Mononuclear cell (primary cell): Measurements from ENCODE around the gene MAPT. TPM values are rescaled to one million over a fixed set of nuclear protein-coding genes. Genes with fewer than 3 reads are reported as not detected.
"Not testable (repeated sequence)": the region's sequence is repeated elsewhere in the genome, so short reads cannot be mapped to it uniquely, and the experiment has no call there.

Source experiments
- H3K27me3 ChIP-seq: 2 replicates; pipeline ENCODE4 v1.6.0; 2011; ENCODE audit warnings: low read length, control low read depth; ENCODE audit not compliant: insufficient read depth
- H3K4me1 ChIP-seq: 2 replicates; pipeline ENCODE4 v1.5.1; 2011; ENCODE audit warnings: mild to moderate bottlenecking, low read length, control low read depth; ENCODE audit not compliant: insufficient read depth
- H3K4me3 ChIP-seq: 2 replicates; pipeline ENCODE4 v1.5.1; 2011; ENCODE audit warnings: mild to moderate bottlenecking, low read length, moderate library complexity
- H3K9me3 ChIP-seq: 2 replicates; pipeline ENCODE4 v1.5.1; 2011; ENCODE audit warnings: low read depth, mild to moderate bottlenecking, control low read depth, low read length
- total RNA-seq: library from RNA; depleted of rRNA; stranded (reverse); fragments of >200 nt; gene quantifications from one replicate; pipeline ENCODE4 v1.2.3, GENCODE V29; 2012

Gene MAPT
- total RNA-seq, 1 donor: 0.10 TPM

- Histone ChIP-seq H3K4me1 (peaks cover 3% of the 10 kb centered on the region), H3K9me3 (no peaks in the 10 kb centered on the region), H3K4me3 (no peak overlapping the region), H3K27me3 (peaks cover 3% of the 10 kb centered on the region)
Observed at GRCh38 chr17:45851873-45852272, 42.5 kb upstream of the MAPT start.

- peaks cover 3% of the 10 kb centered on the region for H3K4me1 ChIP-seq
- no peaks in the 10 kb centered on the region for H3K9me3 ChIP-seq
- peaks cover 3% of the 10 kb centered on the region for H3K27me3 ChIP-seq
- H3K4me3 ChIP-seq: no peak overlapping the region
Observed at GRCh38 chr17:45852535-45853297, 41.6 kb upstream of the MAPT start.

DNA sequence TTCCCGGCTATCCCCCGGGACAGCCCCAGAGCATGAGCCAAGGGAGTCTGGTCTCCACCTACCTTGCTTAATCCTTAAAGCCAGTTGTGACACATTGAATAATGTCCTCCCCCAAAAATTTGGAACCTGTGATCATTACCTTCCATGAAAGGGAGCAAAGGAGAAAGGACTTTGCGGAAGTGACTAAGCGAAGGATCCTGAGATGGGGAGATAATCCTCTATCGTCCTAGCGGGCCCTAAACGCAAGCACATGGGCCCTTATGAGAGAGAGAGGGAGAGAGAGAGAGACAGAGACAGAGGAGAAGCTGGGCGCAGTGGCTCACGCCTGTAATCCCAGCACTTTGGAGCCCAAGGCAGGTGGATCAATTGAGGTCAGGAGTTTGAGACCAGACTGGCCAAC, 40.1 kb upstream of the MAPT start:
- H3K4me3 ChIP-seq: no peak overlapping the region
- peaks cover 3% of the 10 kb centered on the region for H3K27me3 ChIP-seq
- no peaks in the 10 kb centered on the region for H3K9me3 ChIP-seq
- H3K4me1 ChIP-seq: peaks cover 3% of the 10 kb centered on the region

- H3K4me3 ChIP-seq: no peak overlapping the region
- peaks cover 3% of the 10 kb centered on the region for H3K27me3 ChIP-seq
- H3K4me1 ChIP-seq: peaks cover 3% of the 10 kb centered on the region
- H3K9me3 ChIP-seq: no peaks in the 10 kb centered on the region
Observed at GRCh38 chr17:45855691-45856336, 38.5 kb upstream of the MAPT start.

- Histone ChIP-seq H3K4me3 (no peak overlapping the region), H3K27me3 (peaks cover 2% of the 10 kb centered on the region), H3K4me1 (no peaks in the 10 kb centered on the region), H3K9me3 (no peaks in the 10 kb centered on the region)
Observed at GRCh38 chr17:45857977-45858708, 36.2 kb upstream of the MAPT start.

DNA sequence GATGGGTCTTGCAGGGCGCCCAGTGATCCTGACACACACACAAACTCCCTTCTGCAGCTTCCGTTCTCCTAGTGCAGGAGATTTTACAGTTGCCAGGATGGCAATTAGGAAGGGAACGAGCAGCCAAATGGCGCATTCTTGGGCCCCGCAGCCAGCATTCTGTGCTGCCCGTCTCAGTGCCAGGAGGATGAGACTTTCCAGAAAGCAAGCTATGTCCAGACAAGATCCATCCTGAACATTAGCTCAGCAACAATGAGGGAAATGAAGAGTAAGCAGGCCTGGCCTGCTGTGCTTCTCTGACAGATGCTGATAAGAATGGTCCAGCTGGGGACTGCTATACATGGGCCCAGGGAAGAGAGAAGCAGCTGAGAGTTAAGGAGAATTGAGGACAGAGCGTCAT, 33.2 kb upstream of the MAPT start:
- Histone ChIP-seq H3K9me3 (no peaks in the 10 kb centered on the region), H3K4me3 (no peak overlapping the region), H3K4me1 (no peaks in the 10 kb centered on the region), H3K27me3 (peaks cover 2% of the 10 kb centered on the region)

DNA sequence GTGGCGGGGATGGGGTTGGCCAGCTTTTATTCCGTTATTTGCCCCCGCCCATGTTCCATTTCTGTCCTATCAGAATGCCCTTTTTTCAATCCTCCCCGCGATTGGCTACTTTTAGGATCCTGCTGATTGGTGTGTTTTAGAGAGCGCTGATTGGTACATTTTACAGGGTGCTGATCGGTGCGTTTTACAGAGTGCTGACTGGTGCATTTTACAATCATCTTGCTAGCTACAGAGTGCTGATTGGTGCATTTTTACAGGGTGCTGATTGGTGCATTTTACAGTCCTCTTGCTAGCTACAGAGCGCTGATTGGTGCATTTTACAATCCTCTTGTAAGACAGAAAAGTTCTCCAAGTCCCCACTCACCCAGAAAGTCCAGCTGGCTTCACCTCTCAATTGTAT, 32.2 kb upstream of the MAPT start:
- H3K9me3 ChIP-seq, H3K4me3 ChIP-seq, H3K4me1 ChIP-seq, H3K27me3 ChIP-seq: not testable (repeated sequence)

DNA sequence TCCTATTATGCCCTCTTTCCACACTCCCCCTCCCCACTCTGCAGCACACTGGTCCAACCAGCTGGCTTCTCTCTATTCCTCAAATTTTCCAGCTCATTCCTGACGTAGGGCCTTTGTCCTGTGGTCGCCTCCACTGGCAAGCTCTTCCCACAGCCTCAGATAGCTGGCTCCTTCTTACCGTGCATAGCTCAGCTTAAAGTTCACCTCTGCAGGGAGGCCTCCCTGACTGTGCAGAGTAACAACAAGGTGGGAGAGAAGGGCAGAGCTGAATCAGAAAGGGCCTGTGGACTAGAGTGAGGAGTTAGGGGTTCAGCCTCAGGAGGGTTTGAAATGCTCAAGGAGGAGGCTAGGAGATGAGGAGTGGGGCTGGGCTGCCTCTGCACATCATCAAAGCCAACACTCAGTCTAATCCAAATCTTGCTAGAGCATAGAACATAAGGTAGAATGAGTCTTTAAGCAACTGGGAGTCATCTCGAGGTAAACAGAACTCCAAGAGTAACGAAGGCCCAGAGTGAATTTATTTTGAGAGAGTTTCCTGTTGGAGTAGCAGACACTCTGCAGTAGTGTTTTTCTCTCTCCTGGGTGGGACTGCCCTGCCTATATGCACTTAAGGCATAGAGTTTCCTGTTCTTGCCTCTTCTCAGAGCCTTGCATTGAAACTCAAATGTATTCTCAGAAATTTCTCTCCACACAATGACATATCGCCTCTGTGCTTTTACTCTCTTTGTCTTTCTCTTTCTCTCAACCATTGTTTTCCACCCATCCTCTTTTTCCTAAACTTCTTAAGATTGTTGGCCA, 30.3 kb upstream of the MAPT start:
- H3K9me3 ChIP-seq: no peaks in the 10 kb centered on the region
- H3K4me3 ChIP-seq: no peak overlapping the region
- no peaks in the 10 kb centered on the region for H3K4me1 ChIP-seq
- peaks cover 2% of the 10 kb centered on the region for H3K27me3 ChIP-seq

DNA sequence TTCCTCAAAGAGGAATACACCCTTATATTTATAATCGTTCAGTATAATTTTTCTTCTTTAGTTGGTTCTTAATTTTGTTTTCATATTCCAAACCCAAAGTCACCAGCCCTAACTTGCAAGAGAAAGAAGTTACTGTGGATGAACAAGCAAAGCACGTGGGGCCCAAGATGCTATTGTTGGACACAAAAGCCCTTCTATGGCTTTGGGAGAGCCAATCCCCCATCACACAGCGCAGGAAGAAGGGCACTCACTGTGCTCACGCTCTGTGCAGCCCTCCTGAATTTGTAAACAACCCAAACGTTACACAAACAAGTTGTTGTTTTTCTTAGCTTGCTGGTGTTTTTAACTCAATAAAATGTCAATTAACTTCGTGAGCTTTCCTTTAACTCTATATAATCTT, 27.2 kb upstream of the MAPT start:
- no peaks in the 10 kb centered on the region for H3K9me3 ChIP-seq
- peaks cover 2% of the 10 kb centered on the region for H3K27me3 ChIP-seq
- H3K4me1 ChIP-seq: no peaks in the 10 kb centered on the region
- no peak overlapping the region for H3K4me3 ChIP-seq

GRCh38 chr17:45867702-45868101, 26.7 kb upstream of the MAPT start:
- peaks cover 2% of the 10 kb centered on the region for H3K27me3 ChIP-seq
- no peaks in the 10 kb centered on the region for H3K9me3 ChIP-seq
- H3K4me3 ChIP-seq: no peak overlapping the region
- no peaks in the 10 kb centered on the region for H3K4me1 ChIP-seq

DNA sequence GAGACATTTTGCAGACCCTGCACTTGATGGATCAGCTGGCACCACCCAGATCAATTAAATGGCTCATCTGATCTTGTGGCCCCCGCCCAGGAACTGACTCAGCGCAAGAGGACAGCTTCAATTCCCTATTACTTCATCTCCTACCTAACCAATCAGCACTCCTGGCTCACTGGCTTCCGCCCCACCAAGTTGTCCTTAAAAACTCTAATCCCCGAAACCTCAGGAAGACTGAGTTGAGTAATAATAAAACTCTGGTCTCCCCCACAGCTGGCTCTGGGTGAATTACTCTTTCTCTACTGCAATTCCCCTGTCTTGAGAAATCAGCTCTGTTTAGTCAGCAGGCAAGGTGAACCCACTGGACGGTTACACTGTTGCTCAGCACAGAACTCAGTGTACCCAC, 26.1 kb upstream of the MAPT start:
- H3K4me1 ChIP-seq: no peaks in the 10 kb centered on the region
- H3K27me3 ChIP-seq: no peaks in the 10 kb centered on the region
- no peaks in the 10 kb centered on the region for H3K9me3 ChIP-seq
- no peak overlapping the region for H3K4me3 ChIP-seq

GRCh38 chr17:45869676-45870341, 24.5 kb upstream of the MAPT start:
- Histone ChIP-seq H3K4me1 (no peaks in the 10 kb centered on the region), H3K9me3 (no peaks in the 10 kb centered on the region), H3K4me3 (no peak overlapping the region), H3K27me3 (no peaks in the 10 kb centered on the region)

DNA sequence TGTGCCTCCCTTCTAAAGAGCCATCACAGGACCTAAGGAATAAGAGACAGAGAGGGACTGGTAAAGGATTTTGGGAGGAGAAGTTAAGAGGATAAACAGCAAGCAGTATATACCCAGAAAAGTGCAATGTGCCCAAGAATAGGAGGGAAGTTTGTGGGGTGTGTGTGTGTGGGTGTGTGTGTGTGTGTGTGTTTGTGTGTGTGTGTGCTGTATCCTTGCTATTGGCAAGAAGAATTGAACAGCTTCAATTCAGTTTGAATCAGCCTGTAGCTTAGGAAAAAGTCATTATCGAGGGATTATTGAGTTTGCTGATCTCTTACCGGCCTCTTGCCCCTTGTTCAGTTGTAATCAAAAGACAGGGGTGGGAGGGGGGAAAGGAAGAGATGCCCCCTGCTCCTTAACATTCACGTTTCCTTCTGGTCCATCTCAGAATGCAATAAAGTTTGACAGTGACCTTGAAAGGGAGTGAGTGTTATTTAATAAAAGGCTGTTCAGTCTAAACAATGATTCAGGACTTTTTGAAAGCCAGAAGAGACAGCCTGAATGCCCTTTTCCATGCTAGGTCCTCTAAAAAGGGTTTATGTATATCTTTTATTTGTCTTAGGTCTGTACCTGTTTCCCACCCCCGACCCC, 23.9 kb upstream of the MAPT start:
- Histone ChIP-seq H3K4me3 (no peak overlapping the region), H3K9me3 (no peaks in the 10 kb centered on the region), H3K27me3 (no peaks in the 10 kb centered on the region), H3K4me1 (no peaks in the 10 kb centered on the region)

DNA sequence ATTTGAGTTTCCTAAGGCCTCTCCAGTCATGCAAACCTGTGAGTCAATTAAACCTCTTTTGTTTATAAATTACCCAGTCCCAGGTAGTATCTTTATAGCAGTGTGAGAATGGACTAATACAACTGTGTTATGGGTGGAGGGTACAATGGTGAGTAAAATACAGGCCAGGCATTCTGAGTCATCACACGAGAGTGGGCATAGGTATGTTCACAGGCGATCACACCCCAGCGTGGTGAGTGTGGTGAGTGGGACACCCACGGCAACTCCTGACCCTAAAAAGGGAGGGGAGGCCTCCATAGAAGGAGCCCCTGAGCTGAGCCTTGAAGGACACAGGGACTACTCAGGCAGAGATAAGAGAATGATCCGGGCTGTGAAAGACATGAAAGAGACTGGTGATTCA, 22.6 kb upstream of the MAPT start:
- Histone ChIP-seq H3K4me3 (no peak overlapping the region), H3K4me1 (no peaks in the 10 kb centered on the region), H3K27me3 (no peaks in the 10 kb centered on the region), H3K9me3 (no peaks in the 10 kb centered on the region)
